HG03135 (cell line): ENCODE measurements around the gene BBS9.
"Not testable (repeated sequence)": the region's sequence is repeated elsewhere in the genome, so short reads cannot be mapped to it uniquely, and the experiment has no call there.

Experiments used
- ATAC-seq: cut with Tn5 transposase; IDR thresholded peaks from one replicate; pipeline ENCODE4 v1.9.1; 2021; ENCODE audit warnings: mild to moderate bottlenecking, moderate library complexity; ENCODE audit not compliant: unreplicated experiment

BBS9 gene

GRCh38 chr7:33271839-33272371 is 142.5 kb downstream of the BBS9 start:
- not testable (repeated sequence) for ATAC-seq

GRCh38 chr7:33273356-33273755 is 144.0 kb downstream of the BBS9 start:
- no peak for ATAC-seq

- no peak for ATAC-seq
Observed at GRCh38 chr7:33276325-33276724, 147.0 kb downstream of the BBS9 start.

- ATAC-seq = no peak
Observed at GRCh38 chr7:33276729-33277128, 147.4 kb downstream of the BBS9 start.

- no peak for ATAC-seq
Observed at GRCh38 chr7:33278095-33278494, 148.7 kb downstream of the BBS9 start.

GRCh38 chr7:33286501-33286900 is 157.1 kb downstream of the BBS9 start:
- no peak for ATAC-seq

- ATAC-seq = no peak
Observed at GRCh38 chr7:33287738-33288137, 158.4 kb downstream of the BBS9 start.

- no peak for ATAC-seq
Observed at GRCh38 chr7:33298848-33299247, 169.5 kb downstream of the BBS9 start.

GRCh38 chr7:33299425-33299824 is 170.1 kb downstream of the BBS9 start:
- ATAC-seq = no peak

GRCh38 chr7:33300131-33300530 is 170.8 kb downstream of the BBS9 start:
- ATAC-seq = no peak

GRCh38 chr7:33300742-33301141 is 171.4 kb downstream of the BBS9 start:
- no peak for ATAC-seq

GRCh38 chr7:33303978-33304557 is 174.7 kb downstream of the BBS9 start:
- ATAC-seq = not testable (repeated sequence)

- no peak for ATAC-seq
Observed at GRCh38 chr7:33307205-33307604, 177.8 kb downstream of the BBS9 start.

- ATAC-seq = no peak
Observed at GRCh38 chr7:33310546-33310945, 181.2 kb downstream of the BBS9 start.

- no peak for ATAC-seq
Observed at GRCh38 chr7:33325754-33326484, 196.6 kb downstream of the BBS9 start.

GRCh38 chr7:33326485-33326848 is 197.1 kb downstream of the BBS9 start:
- ATAC-seq = no peak

- no peak for ATAC-seq
Observed at GRCh38 chr7:33327427-33327826, 198.1 kb downstream of the BBS9 start.

GRCh38 chr7:33334349-33334748 is 205.0 kb downstream of the BBS9 start:
- no peak for ATAC-seq

GRCh38 chr7:33336820-33337219 is 207.5 kb downstream of the BBS9 start:
- ATAC-seq = no peak

GRCh38 chr7:33339074-33339790 is 209.9 kb downstream of the BBS9 start:
- no peak for ATAC-seq

GRCh38 chr7:33346055-33346454 is 216.7 kb downstream of the BBS9 start:
- no peak for ATAC-seq

GRCh38 chr7:33350577-33350976 is 221.2 kb downstream of the BBS9 start:
- ATAC-seq = no peak
